Dermis lymphatic vessel endothelial cell (primary cell): Measurements from ENCODE around the gene FOXI2. TPM values are rescaled to one million over a fixed set of nuclear protein-coding genes. Genes with fewer than 3 reads are reported as not detected.

Experiments
- total RNA-seq: library from RNA; depleted of rRNA; stranded (reverse); fragments of >200 nt; gene quantifications from 2 replicates; pipeline ENCODE4 v1.2.1, GENCODE V29; 2014

The FOXI2 gene
- not detected in 2 replicates for total RNA-seq

DNA sequence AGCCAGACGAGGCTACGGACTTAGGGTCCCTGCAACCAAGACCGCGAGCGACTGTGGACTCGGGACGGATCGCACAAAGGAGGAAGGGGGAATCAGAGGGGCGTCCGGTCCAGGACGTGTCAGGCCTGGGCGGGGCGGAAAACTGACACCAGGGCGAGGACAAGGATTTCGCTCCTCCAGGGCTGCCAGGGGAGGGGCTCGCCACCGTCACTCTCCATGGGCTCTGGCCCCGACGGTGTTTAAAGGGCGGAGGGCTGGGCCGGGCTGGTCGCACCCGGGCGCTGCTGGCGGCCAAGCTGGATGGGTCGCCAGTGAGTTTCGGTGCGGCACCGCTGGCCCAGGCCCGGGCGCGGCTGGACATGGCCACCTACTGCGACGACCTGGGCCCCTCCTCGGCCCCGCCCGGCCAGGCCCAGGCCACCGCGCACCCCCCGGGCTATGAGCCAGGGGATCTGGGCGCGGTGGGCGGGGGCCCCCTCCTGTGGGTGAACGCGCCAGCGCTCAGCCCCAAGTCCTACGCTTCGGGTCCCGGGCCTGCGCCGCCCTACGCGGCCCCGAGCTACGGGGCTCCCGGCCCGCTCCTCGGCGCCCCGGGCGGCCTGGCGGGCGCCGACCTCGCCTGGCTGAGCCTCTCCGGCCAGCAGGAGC lies at the start of gene FOXI2:
Gene FOXI2 (plus strand): TSS at position 271 of the 648 bp plus-strand sequence. CDS start 89 bp downstream, at position 360.

Other genes starting within 250 kb of the FOXI2 start
- not detected in 2 replicates for gene NPS, start 187.9 kb upstream of the FOXI2 start, total RNA-seq
- gene CLRN3, start 155.8 kb downstream of the FOXI2 start, total RNA-seq: 0.33 and 0.43 TPM in 2 replicates
- 154 and 203 TPM in 2 replicates for gene PTPRE, start 169.9 kb downstream of the FOXI2 start, total RNA-seq